SU-DHL-6 (cell line): ENCODE results near the gene TMCC1.

Experiments
- EZH2phosphoT487 ChIP-seq: fragments of 200-600 bp; sonication (generic), shearing (Covaris generic); conservative IDR thresholded peaks from 2 replicates; pipeline ENCODE4 v1.6.1; 2018; ENCODE audit warnings: mild to moderate bottlenecking, antibody characterized with exemption, low read length, moderate library complexity, mixed read lengths
- TF ChIP-seq, protein P1 (sequence below): fragments of 200-600 bp; sonication (generic); IDR thresholded peaks from one replicate; pipeline ENCODE4 v1.5.1; 2017; ENCODE audit warnings: antibody characterized with exemption, mild to moderate bottlenecking, low read length, moderate library complexity; ENCODE audit not compliant: insufficient read depth, poor library complexity, severe bottlenecking

DNA sequence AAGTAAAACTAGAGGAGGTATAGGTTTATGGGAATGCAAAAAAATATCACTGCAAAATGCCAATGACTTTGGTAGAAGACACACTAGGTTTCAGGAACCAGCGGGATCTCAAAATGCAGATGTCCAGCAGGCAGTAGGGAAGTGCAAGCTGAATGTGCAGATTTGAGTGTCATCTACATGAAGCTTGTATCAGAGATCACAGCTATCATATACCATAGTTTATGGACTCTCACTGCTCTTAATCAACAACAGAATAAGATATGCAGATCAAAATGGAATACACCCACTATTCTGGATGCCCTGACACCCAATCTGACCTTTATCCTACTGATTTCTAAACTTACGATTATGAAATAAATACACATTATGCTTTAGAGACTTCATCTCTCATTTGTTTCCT lies 27.7 kb downstream of the TMCC1 start:
- TF ChIP-seq, protein P1, sequence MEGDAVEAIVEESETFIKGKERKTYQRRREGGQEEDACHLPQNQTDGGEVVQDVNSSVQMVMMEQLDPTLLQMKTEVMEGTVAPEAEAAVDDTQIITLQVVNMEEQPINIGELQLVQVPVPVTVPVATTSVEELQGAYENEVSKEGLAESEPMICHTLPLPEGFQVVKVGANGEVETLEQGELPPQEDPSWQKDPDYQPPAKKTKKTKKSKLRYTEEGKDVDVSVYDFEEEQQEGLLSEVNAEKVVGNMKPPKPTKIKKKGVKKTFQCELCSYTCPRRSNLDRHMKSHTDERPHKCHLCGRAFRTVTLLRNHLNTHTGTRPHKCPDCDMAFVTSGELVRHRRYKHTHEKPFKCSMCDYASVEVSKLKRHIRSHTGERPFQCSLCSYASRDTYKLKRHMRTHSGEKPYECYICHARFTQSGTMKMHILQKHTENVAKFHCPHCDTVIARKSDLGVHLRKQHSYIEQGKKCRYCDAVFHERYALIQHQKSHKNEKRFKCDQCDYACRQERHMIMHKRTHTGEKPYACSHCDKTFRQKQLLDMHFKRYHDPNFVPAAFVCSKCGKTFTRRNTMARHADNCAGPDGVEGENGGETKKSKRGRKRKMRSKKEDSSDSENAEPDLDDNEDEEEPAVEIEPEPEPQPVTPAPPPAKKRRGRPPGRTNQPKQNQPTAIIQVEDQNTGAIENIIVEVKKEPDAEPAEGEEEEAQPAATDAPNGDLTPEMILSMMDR, result no peak
- no peak for TF ChIP-seq EZH2phosphoT487
